Measurements from ENCODE around the gene ZFP2.
"Not testable (repeated sequence)": the region's sequence is repeated elsewhere in the genome, so short reads cannot be mapped to it uniquely, and the experiment has no call there.

ZFP2 gene

DNA sequence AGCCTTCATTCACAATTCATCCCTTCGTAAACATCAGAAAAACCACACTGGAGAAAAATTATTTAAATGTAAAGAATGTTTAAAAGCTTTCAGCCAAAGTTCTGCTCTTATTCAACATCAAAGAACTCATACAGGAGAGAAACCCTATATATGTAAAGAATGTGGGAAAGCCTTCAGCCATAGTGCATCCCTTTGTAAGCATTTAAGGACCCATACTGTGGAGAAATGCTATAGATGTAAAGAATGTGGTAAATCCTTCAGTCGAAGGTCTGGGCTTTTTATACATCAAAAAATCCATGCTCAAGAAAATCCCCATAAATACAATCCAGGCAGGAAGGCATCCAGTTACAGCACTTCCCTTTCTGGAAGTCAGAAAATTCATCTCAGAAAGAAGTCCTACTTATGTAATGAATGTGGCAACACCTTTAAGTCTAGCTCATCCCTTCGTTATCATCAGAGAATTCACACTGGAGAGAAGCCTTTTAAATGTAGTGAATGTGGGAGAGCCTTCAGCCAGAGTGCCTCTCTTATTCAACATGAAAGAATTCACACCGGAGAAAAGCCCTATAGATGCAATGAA lies 12.5 kb upstream of the ZFP2 start:
- not testable (repeated sequence) for DNase-seq (ENCODE audit: low read depth in 1 of 2, low spot score in 1 of 2); H3K4me3 ChIP-seq (replicated peaks; ENCODE audit: insufficient read depth, low read length); H3K27ac ChIP-seq (replicated peaks); H3K27me3 ChIP-seq (ENCODE audit: insufficient read depth, poor library complexity, severe bottlenecking)

DNA sequence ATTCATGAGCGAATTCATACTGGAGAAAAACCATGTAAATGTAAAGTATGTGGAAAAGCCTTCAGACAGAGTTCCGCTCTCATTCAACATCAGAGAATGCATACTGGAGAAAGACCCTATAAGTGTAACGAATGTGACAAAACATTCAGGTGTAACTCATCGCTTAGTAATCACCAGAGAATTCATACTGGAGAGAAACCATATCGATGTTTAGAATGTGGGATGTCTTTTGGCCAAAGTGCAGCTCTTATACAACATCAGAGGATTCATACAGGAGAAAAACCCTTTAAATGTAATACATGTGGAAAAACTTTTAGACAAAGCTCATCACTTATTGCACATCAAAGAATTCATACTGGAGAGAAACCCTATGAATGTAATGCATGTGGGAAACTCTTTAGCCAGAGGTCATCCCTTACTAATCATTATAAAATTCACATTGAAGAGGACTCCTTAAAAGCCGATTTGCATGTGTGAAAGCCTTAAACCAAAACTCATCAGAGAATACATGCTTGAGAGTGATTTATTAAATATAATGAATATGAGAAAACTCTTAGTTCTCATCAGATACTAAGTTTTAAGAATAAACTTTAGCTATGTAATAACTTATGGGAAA lies 11.8 kb upstream of the ZFP2 start:
- DNase-seq (ENCODE audit: low read depth in 1 of 2, low spot score in 1 of 2), result no peak
- Histone ChIP-seq H3K27me3 (ENCODE audit: insufficient read depth, poor library complexity, severe bottlenecking) (no peaks in the 10 kb centered on the region), H3K4me3 (replicated peaks; ENCODE audit: insufficient read depth, low read length) (no peak overlapping the region), H3K27ac (replicated peaks) (no peak overlapping the region)
- TF ChIP-seq SPI1 (IDR thresholded peaks at IDR 0.05; ENCODE audit: borderline replicate concordance, low read depth) (no peak), GABPA (IDR thresholded peaks at IDR 0.05; ENCODE audit: low read depth) (no peak)

DNA sequence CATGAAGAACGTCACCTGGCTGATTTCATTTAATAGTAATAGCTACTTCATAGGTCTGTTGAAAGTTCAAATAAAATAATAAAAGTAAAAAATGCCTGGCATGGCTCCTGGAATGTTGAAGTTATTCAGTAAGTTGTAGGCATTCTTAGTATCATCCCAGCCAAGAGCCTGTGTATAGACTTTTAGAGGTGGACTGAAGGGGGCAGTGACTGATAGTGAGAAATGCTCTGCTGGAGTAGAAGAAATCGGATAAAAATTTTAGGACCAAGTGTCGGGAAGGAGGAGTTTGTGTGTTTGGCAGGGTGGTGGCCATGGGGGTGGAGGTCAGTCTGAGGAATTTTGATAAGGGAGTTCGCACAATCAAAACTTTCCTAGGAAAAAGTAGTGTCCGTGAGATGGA lies 3.6 kb downstream of the ZFP2 start:
- Histone ChIP-seq H3K27me3 (ENCODE audit: insufficient read depth, poor library complexity, severe bottlenecking) (no peaks in the 10 kb centered on the region), H3K4me3 (replicated peaks; ENCODE audit: insufficient read depth, low read length) (no peak overlapping the region), H3K27ac (replicated peaks) (no peak overlapping the region)
- DNase-seq (ENCODE audit: low read depth in 1 of 2, low spot score in 1 of 2), result no peak
- TF ChIP-seq GABPA (IDR thresholded peaks at IDR 0.05; ENCODE audit: low read depth) (no peak), POLR2AphosphoS5 (IDR thresholded peaks at IDR 0.05; ENCODE audit: low read depth) (no peak), SPI1 (IDR thresholded peaks at IDR 0.05; ENCODE audit: borderline replicate concordance, low read depth) (no peak)
- TF ChIP-seq, protein P1, sequence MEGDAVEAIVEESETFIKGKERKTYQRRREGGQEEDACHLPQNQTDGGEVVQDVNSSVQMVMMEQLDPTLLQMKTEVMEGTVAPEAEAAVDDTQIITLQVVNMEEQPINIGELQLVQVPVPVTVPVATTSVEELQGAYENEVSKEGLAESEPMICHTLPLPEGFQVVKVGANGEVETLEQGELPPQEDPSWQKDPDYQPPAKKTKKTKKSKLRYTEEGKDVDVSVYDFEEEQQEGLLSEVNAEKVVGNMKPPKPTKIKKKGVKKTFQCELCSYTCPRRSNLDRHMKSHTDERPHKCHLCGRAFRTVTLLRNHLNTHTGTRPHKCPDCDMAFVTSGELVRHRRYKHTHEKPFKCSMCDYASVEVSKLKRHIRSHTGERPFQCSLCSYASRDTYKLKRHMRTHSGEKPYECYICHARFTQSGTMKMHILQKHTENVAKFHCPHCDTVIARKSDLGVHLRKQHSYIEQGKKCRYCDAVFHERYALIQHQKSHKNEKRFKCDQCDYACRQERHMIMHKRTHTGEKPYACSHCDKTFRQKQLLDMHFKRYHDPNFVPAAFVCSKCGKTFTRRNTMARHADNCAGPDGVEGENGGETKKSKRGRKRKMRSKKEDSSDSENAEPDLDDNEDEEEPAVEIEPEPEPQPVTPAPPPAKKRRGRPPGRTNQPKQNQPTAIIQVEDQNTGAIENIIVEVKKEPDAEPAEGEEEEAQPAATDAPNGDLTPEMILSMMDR (IDR thresholded peaks at IDR 0.05; ENCODE audit: insufficient read depth, low read length), result no peak
- TF ChIP-seq, protein P2, sequence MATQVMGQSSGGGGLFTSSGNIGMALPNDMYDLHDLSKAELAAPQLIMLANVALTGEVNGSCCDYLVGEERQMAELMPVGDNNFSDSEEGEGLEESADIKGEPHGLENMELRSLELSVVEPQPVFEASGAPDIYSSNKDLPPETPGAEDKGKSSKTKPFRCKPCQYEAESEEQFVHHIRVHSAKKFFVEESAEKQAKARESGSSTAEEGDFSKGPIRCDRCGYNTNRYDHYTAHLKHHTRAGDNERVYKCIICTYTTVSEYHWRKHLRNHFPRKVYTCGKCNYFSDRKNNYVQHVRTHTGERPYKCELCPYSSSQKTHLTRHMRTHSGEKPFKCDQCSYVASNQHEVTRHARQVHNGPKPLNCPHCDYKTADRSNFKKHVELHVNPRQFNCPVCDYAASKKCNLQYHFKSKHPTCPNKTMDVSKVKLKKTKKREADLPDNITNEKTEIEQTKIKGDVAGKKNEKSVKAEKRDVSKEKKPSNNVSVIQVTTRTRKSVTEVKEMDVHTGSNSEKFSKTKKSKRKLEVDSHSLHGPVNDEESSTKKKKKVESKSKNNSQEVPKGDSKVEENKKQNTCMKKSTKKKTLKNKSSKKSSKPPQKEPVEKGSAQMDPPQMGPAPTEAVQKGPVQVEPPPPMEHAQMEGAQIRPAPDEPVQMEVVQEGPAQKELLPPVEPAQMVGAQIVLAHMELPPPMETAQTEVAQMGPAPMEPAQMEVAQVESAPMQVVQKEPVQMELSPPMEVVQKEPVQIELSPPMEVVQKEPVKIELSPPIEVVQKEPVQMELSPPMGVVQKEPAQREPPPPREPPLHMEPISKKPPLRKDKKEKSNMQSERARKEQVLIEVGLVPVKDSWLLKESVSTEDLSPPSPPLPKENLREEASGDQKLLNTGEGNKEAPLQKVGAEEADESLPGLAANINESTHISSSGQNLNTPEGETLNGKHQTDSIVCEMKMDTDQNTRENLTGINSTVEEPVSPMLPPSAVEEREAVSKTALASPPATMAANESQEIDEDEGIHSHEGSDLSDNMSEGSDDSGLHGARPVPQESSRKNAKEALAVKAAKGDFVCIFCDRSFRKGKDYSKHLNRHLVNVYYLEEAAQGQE (IDR thresholded peaks at IDR 0.05; ENCODE audit: insufficient replicate concordance, low read depth), result no peak

DNA sequence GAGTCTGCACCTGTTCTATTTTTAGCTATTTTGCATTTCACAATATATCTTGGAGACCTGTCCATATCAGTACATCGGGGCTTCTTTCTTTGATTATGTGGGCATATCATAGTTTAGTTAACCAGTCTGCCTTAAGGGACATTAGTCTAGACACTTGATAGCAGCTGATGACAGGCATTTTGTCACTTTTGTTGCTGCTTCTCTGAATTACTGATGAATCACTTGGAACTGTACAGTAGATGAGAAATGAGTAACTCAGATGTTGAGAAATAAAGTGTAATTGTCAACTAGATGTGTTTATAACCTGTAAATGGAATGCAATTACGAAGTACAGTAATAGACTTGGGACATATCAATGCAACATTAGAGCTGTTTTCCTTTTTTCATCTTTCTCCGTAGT lies 7.1 kb downstream of the ZFP2 start:
- no peak overlapping the region for H3K27ac ChIP-seq (replicated peaks)
- no peak for DNase-seq (ENCODE audit: low read depth in 1 of 2, low spot score in 1 of 2)
- TF ChIP-seq, protein P2 (IDR thresholded peaks at IDR 0.05; ENCODE audit: insufficient replicate concordance, low read depth), result no peak
- no peak for TF ChIP-seq SPI1 (IDR thresholded peaks at IDR 0.05; ENCODE audit: borderline replicate concordance, low read depth)
- no peak for TF ChIP-seq GABPA (IDR thresholded peaks at IDR 0.05; ENCODE audit: low read depth)
- TF ChIP-seq, protein P1 (IDR thresholded peaks at IDR 0.05; ENCODE audit: insufficient read depth, low read length), result no peak
- TF ChIP-seq POLR2AphosphoS5 (IDR thresholded peaks at IDR 0.05; ENCODE audit: low read depth), result no peak
- H3K27me3 ChIP-seq (ENCODE audit: insufficient read depth, poor library complexity, severe bottlenecking), result no peaks in the 10 kb centered on the region
- no peak overlapping the region for H3K4me3 ChIP-seq (replicated peaks; ENCODE audit: insufficient read depth, low read length)

Measured in HL-60 (cell line).